HepG2 (cell line): Measurements from ENCODE around the gene RUVBL2. TPM values are rescaled to one million over a fixed set of nuclear protein-coding genes. Genes with fewer than 3 reads are reported as not detected.

ENCODE experiments used
- DR1 ChIP-seq: sonication (generic); formaldehyde crosslinking; IDR thresholded peaks from 2 replicates; pipeline ENCODE4 v1.8.0; 2021; ENCODE audit warnings: mild to moderate bottlenecking, missing genetic modification reagents, inconsistent platforms
- HNRNPK ChIP-seq: fragments of 200-400 bp; formaldehyde crosslinking; IDR thresholded peaks from 2 replicates; pipeline ENCODE4 v1.6.1; 2018; ENCODE audit warnings: low read length, low read depth, moderate library complexity, mild to moderate bottlenecking; ENCODE audit not compliant: poor library complexity, severe bottlenecking
- ISL2 ChIP-seq: sonication (generic); formaldehyde crosslinking; IDR thresholded peaks from 2 replicates; pipeline ENCODE4 v1.5.0; 2020; ENCODE audit warnings: missing genetic modification reagents
- ISX ChIP-seq: sonication (generic); formaldehyde crosslinking; conservative IDR thresholded peaks from 2 replicates; pipeline ENCODE4 v1.5.0; 2020; ENCODE audit warnings: missing genetic modification reagents
- KAT7 ChIP-seq: IDR thresholded peaks from 2 replicates; pipeline ENCODE4 v1.6.1; 2018; ENCODE audit warnings: borderline replicate concordance, missing compliant biosample characterization
- KDM5A ChIP-seq: fragments of 200-600 bp; sonication (generic); IDR thresholded peaks from 2 replicates; pipeline ENCODE4 v1.7.0; 2018; ENCODE audit warnings: antibody characterized with exemption, mild to moderate bottlenecking, low read length, borderline replicate concordance
- MTA1 ChIP-seq: sonication (generic); formaldehyde crosslinking; IDR thresholded peaks from 2 replicates; pipeline ENCODE4 v1.4.0; 2020; ENCODE audit warnings: missing genetic modification reagents, mild to moderate bottlenecking, borderline replicate concordance
- MXI1 ChIP-seq: IDR thresholded peaks from 3 replicates; pipeline ENCODE4 v1.6.1; 2012; ENCODE audit warnings: low read depth, low read length, inconsistent platforms, borderline replicate concordance
- POLR2G ChIP-seq: fragments of 200-400 bp; formaldehyde crosslinking; IDR thresholded peaks from 2 replicates; pipeline ENCODE4 v1.6.1; 2018; ENCODE audit warnings: mild to moderate bottlenecking, low read depth, low read length, moderate library complexity
- REXO4 ChIP-seq: sonication (generic); formaldehyde crosslinking; IDR thresholded peaks from 2 replicates; pipeline ENCODE4 v1.8.0; 2022; ENCODE audit warnings: missing genetic modification reagents, mild to moderate bottlenecking, borderline replicate concordance
- TCF7L2 ChIP-seq: IDR thresholded peaks from 2 replicates; pipeline ENCODE4 v1.6.1; 2011; ENCODE audit warnings: mild to moderate bottlenecking, low read depth, low read length, moderate library complexity
- ZFP36 ChIP-seq: fragments of 150-350 bp; IDR thresholded peaks from 2 replicates; pipeline ENCODE4 v1.6.1; 2018; ENCODE audit warnings: borderline replicate concordance, low read length, low read depth; ENCODE audit not compliant: partially characterized antibody
- ZMYM3 ChIP-seq: sonication (generic); formaldehyde crosslinking; IDR thresholded peaks from 2 replicates; pipeline ENCODE4 v1.5.1; 2020; ENCODE audit warnings: mild to moderate bottlenecking, missing genetic modification reagents
- ZNF274 ChIP-seq: sonication (generic); formaldehyde crosslinking; IDR thresholded peaks from 2 replicates; pipeline ENCODE4 v1.5.1; 2020; ENCODE audit warnings: mild to moderate bottlenecking, missing genetic modification reagents
- ZNF616 ChIP-seq: sonication (generic); formaldehyde crosslinking; IDR thresholded peaks from 2 replicates; pipeline ENCODE4 v1.5.0; 2020; ENCODE audit warnings: low read depth, mild to moderate bottlenecking, missing genetic modification reagents
- polyA plus RNA-seq, 8 experiments: library from polyadenylated mRNA; depleted of rRNA in 3 of 8; stranded (reverse) in 7 of 8; unstranded in 1 of 8; fragments of >200 nt; fragmentation: Illumina TruSeq in 4 of 8; extraction: Trizol in 4 of 8; gene quantifications; 2 replicates each; pipeline versions ENCODE4 v1.2.1 to v1.2.3, GENCODE V29; 2011 to 2016; ENCODE audit warnings: low read depth in 4 of 8, missing spikeins in 1 of 8, mixed read lengths in 1 of 8; ENCODE audit not compliant: insufficient read depth in 1 of 8
- total RNA-seq, 5 experiments: library from RNA; depleted of rRNA; stranded (reverse); fragments of >200 nt; fragmentation: Illumina TruSeq; extraction: Trizol; gene quantifications; 2 replicates each; pipeline ENCODE4 v1.2.3, GENCODE V29; 2016; ENCODE audit warnings: low read depth in 1 of 5
- TF ChIP-seq, protein P1 (sequence below): sonication (generic); formaldehyde crosslinking; IDR thresholded peaks from 2 replicates; pipeline ENCODE4 v1.9.0; 2022; ENCODE audit warnings: missing genetic modification reagents, mild to moderate bottlenecking, borderline replicate concordance
- TF ChIP-seq, protein P2 (sequence below): sonication (generic); formaldehyde crosslinking; IDR thresholded peaks from 2 replicates; pipeline ENCODE4 v1.4.0; 2020; ENCODE audit warnings: missing genetic modification reagents
- TF ChIP-seq, protein P3 (sequence below): sonication (generic); formaldehyde crosslinking; IDR thresholded peaks from 2 replicates; pipeline ENCODE4 v1.4.0; 2020; ENCODE audit warnings: mild to moderate bottlenecking, missing genetic modification reagents
- TF ChIP-seq, protein P4 (sequence below): sonication (generic); formaldehyde crosslinking; IDR thresholded peaks from 2 replicates; pipeline ENCODE4 v1.4.0; 2020; ENCODE audit warnings: missing genetic modification reagents
- TF ChIP-seq, protein P5 (sequence below): sonication (generic); formaldehyde crosslinking; IDR thresholded peaks from 2 replicates; pipeline ENCODE4 v1.5.1; 2020; ENCODE audit warnings: missing genetic modification reagents, mild to moderate bottlenecking, borderline replicate concordance

Gene RUVBL2
- total and polyA plus RNA-seq, 2 of the 13 experiments (the other 11 are each of a cell fraction or from before 2014, with no cell fraction given) = 120 to 122 TPM

DNA sequence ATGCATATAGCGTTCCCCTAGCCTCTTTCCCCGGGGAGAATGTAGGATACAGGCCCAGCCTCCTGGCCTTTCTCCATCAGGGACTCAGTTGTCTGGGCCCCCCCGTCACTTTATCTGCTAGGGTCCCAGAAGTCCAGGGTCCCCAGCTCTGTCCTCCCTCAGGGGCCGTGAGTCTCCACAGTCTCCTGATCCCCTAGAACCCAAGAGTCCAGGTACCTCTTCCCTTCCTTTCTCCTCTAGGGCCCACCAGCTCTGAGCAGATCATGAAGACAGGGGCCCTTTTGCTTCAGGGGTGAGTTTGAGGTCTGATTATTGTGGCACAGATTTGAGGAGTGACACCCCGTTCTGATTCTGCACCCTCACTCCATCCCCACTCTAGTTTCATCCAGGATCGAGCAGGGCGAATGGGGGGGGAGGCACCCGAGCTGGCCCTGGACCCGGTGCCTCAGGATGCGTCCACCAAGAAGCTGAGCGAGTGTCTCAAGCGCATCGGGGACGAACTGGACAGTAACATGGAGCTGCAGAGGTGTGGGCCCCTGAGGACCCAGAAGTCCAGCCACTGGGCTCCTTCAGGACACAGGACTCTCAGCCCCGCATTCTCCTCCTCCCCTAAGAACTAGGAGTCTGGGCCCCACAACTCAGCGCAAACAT is 38.3 kb upstream of the RUVBL2 start (continued):
- TF ChIP-seq, protein P1, sequence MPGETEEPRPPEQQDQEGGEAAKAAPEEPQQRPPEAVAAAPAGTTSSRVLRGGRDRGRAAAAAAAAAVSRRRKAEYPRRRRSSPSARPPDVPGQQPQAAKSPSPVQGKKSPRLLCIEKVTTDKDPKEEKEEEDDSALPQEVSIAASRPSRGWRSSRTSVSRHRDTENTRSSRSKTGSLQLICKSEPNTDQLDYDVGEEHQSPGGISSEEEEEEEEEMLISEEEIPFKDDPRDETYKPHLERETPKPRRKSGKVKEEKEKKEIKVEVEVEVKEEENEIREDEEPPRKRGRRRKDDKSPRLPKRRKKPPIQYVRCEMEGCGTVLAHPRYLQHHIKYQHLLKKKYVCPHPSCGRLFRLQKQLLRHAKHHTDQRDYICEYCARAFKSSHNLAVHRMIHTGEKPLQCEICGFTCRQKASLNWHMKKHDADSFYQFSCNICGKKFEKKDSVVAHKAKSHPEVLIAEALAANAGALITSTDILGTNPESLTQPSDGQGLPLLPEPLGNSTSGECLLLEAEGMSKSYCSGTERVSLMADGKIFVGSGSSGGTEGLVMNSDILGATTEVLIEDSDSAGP (CRISPR knock-in tag) = peak; percentile 8; the same call in 1 of the 2 replicates
- no peak for TF ChIP-seq ZFP36
- TF ChIP-seq, protein P2, sequence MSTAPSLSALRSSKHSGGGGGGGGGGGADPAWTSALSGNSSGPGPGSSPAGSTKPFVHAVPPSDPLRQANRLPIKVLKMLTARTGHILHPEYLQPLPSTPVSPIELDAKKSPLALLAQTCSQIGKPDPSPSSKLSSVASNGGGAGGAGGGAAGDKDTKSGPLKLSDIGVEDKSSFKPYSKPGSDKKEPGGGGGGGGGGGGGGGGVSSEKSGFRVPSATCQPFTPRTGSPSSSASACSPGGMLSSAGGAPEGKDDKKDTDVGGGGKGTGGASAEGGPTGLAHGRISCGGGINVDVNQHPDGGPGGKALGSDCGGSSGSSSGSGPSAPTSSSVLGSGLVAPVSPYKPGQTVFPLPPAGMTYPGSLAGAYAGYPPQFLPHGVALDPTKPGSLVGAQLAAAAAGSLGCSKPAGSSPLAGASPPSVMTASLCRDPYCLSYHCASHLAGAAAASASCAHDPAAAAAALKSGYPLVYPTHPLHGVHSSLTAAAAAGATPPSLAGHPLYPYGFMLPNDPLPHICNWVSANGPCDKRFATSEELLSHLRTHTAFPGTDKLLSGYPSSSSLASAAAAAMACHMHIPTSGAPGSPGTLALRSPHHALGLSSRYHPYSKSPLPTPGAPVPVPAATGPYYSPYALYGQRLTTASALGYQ (CRISPR knock-in tag) = peak; percentile 12; the same call in 1 of the 2 replicates
- TF ChIP-seq ISL2 (CRISPR knock-in tag) = 0 out of 2 replicates have a peak, but pooled peaks have one; percentile 18
- TF ChIP-seq DR1 (CRISPR knock-in tag) = 0 out of 2 replicates have a peak, but pooled peaks have one; percentile 0
- TF ChIP-seq, protein P3, sequence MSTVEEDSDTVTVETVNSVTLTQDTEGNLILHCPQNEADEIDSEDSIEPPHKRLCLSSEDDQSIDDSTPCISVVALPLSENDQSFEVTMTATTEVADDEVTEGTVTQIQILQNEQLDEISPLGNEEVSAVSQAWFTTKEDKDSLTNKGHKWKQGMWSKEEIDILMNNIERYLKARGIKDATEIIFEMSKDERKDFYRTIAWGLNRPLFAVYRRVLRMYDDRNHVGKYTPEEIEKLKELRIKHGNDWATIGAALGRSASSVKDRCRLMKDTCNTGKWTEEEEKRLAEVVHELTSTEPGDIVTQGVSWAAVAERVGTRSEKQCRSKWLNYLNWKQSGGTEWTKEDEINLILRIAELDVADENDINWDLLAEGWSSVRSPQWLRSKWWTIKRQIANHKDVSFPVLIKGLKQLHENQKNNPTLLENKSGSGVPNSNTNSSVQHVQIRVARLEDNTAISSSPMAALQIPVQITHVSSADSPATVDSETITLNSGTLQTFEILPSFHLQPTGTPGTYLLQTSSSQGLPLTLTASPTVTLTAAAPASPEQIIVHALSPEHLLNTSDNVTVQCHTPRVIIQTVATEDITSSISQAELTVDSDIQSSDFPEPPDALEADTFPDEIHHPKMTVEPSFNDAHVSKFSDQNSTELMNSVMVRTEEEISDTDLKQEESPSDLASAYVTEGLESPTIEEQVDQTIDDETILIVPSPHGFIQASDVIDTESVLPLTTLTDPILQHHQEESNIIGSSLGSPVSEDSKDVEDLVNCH (CRISPR knock-in tag) = 0 out of 2 replicates have a peak, but pooled peaks have one; percentile 27
- TF ChIP-seq, protein P4, sequence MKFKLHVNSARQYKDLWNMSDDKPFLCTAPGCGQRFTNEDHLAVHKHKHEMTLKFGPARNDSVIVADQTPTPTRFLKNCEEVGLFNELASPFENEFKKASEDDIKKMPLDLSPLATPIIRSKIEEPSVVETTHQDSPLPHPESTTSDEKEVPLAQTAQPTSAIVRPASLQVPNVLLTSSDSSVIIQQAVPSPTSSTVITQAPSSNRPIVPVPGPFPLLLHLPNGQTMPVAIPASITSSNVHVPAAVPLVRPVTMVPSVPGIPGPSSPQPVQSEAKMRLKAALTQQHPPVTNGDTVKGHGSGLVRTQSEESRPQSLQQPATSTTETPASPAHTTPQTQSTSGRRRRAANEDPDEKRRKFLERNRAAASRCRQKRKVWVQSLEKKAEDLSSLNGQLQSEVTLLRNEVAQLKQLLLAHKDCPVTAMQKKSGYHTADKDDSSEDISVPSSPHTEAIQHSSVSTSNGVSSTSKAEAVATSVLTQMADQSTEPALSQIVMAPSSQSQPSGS (CRISPR knock-in tag) = no peak
- no peak for TF ChIP-seq MXI1
- TF ChIP-seq MTA1 = 0 out of 2 replicates have a peak, but pooled peaks have one; percentile 25
- no peak for TF ChIP-seq TCF7L2
- TF ChIP-seq ZMYM3 (CRISPR knock-in tag) = no peak
- TF ChIP-seq, protein P5, sequence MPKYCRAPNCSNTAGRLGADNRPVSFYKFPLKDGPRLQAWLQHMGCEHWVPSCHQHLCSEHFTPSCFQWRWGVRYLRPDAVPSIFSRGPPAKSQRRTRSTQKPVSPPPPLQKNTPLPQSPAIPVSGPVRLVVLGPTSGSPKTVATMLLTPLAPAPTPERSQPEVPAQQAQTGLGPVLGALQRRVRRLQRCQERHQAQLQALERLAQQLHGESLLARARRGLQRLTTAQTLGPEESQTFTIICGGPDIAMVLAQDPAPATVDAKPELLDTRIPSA (CRISPR knock-in tag) = no peak
- TF ChIP-seq KAT7 (CRISPR knock-in tag) = 0 out of 2 replicates have a peak, but pooled peaks have one; percentile 2
- TF ChIP-seq ISX (CRISPR knock-in tag) = 0 out of 2 replicates have a peak, but pooled peaks have one; percentile 8
- TF ChIP-seq POLR2G = peak; percentile 8; the same call in 1 of the 2 replicates
- TF ChIP-seq ZNF274 (CRISPR knock-in tag) = 0 out of 2 replicates have a peak, but pooled peaks have one; percentile 16
- 0 out of 2 replicates have a peak, but pooled peaks have one; percentile 7 for TF ChIP-seq ZNF616 (CRISPR knock-in tag)
- no peak for TF ChIP-seq REXO4 (CRISPR knock-in tag)
- peak; percentile 37; the same call in 1 of the 2 replicates for TF ChIP-seq KDM5A
- no peak for TF ChIP-seq HNRNPK
